ENCODE measurements around the gene CCNB3. TPM values are rescaled to one million over a fixed set of nuclear protein-coding genes. Genes with fewer than 3 reads are reported as not detected.

The CCNB3 gene
- total and polyA plus RNA-seq, 8 donors = 0.12 to 2.0 (median 0.51) TPM

DNA sequence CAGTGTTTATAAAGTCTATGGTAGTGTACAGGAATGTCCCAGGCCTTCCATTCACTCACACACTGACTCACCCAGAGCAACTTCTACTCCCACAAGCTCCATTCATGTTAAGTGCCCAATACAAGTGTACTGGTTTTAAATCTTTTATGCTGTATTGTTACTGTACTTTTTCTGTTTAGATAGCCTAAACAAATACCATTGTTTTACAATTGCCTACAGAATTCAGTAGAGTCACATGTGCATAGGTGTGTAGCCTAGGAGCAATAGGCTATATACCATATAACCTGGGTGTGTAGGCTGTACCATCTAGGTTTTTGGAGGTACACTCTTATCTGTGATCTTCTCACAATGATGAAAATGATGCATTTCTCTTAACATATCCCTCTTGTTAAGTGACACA, 139.4 kb downstream of the CCNB3 start:
- intact Hi-C loops (cut with DNase I) = no loop called here
- Histone ChIP-seq H3K27ac (no peak overlapping the region), H3K9me3 (no peaks in the 10 kb centered on the region), H3K4me3 (no peak overlapping the region), H3K4me1 (no peaks in the 10 kb centered on the region), H3K36me3 (no peaks in the 10 kb centered on the region), H3K27me3 (peaks cover 0 to 6% (median 0%) of the 10 kb centered on the region in 4 donors)
- no peak for DNase-seq
- TF ChIP-seq, protein P1, sequence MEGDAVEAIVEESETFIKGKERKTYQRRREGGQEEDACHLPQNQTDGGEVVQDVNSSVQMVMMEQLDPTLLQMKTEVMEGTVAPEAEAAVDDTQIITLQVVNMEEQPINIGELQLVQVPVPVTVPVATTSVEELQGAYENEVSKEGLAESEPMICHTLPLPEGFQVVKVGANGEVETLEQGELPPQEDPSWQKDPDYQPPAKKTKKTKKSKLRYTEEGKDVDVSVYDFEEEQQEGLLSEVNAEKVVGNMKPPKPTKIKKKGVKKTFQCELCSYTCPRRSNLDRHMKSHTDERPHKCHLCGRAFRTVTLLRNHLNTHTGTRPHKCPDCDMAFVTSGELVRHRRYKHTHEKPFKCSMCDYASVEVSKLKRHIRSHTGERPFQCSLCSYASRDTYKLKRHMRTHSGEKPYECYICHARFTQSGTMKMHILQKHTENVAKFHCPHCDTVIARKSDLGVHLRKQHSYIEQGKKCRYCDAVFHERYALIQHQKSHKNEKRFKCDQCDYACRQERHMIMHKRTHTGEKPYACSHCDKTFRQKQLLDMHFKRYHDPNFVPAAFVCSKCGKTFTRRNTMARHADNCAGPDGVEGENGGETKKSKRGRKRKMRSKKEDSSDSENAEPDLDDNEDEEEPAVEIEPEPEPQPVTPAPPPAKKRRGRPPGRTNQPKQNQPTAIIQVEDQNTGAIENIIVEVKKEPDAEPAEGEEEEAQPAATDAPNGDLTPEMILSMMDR (IDR thresholded peaks at IDR 0.05) = no peak
- peak; percentile 82 for FAIRE-seq
- no peak for ATAC-seq

DNA sequence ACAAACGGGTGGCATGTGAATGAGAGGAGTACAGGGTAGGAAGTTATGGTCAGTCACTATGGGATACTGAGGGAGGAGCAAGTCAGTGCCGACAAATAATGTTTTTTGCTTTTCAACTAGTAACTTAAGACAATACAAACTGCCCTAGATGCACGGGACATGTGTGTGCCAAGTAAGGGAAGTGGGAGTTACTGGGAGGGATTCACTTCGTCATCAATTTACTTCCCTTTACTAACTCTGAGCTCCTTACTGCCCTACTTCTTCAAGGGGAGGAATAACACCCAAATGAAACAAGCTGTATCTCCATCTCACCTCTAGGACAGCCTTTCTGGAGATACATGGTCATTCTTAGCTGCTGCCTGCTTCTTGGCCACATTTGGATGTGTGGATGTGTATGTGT, 168.4 kb downstream of the CCNB3 start:
- Histone ChIP-seq H3K9me3 (no peaks in the 10 kb centered on the region), H3K4me1 (no peaks in the 10 kb centered on the region), H3K36me3 (no peaks in the 10 kb centered on the region), H3K27me3 (peaks cover 0 to 5% (median 2%) of the 10 kb centered on the region in 4 donors), H3K4me3 (no peak overlapping the region), H3K27ac (no peak overlapping the region)
- WGBS, 2 donors = 58 to 68% methylated on average over 4 of the region's 4 CpGs
- DNase-seq (no peak), FAIRE-seq (no peak), ATAC-seq (no peak)
- intact Hi-C loops (cut with DNase I) = no loop called here
- TF ChIP-seq, protein P1 (IDR thresholded peaks at IDR 0.05) = no peak

- no peak for FAIRE-seq
- Histone ChIP-seq H3K9me3 (no peaks in the 10 kb centered on the region), H3K36me3 (no peaks in the 10 kb centered on the region), H3K27me3 (no peaks in the 10 kb centered on the region), H3K4me3 (no peak overlapping the region), H3K27ac (no peak overlapping the region), H3K4me1 (no peaks in the 10 kb centered on the region)
- no peak for ATAC-seq
- 72 to 73% methylated on average over 9 of the region's 9 CpGs for WGBS, 2 donors
- TF ChIP-seq, protein P1 (IDR thresholded peaks at IDR 0.05) = no peak
- no peak for DNase-seq
- intact Hi-C loops (cut with DNase I) = no loop called here
Measured at GRCh38 chrX:50375481-50376267, 171.1 kb downstream of the CCNB3 start.

DNA sequence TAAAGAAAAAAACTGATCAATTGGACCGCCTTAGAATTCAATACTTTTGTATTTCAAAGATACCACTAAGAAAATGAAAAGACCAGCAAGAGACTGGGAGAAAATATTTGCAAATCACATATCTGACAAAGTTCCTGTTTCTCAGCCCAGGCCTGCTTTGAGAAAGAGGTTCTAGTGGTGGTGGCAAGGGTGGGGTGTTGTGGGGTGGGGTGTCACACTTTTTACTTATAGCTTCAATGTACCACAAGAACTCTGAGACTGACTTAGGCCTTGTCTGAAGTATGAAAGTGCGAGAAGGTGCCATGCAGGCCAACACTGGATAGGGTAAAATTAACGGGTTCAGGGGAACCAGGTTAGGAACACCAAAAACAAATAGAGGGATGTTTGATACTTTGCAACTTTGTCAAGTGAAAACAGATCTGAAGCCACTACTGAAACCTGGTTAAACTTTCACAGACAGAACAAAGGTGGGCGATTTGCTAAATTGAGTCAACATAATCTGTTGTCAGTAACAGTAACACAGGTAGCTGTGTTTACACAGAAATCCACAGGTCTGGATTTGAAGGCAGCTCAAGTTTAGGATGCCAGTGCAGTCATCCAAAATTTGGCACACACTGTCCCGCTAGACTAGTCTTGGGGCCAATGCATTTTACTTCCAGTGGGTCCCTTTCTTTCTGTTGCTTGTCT, 177.3 kb downstream of the CCNB3 start:
- Histone ChIP-seq H3K27me3 (peaks cover 0 to 2% (median 0%) of the 10 kb centered on the region in 4 donors), H3K4me3 (no peak overlapping the region), H3K9me3 (no peaks in the 10 kb centered on the region), H3K36me3 (no peaks in the 10 kb centered on the region), H3K4me1 (no peaks in the 10 kb centered on the region), H3K27ac (no peak overlapping the region)
- DNase-seq = no peak
- 56 to 57% methylated on average over 5 of the region's 5 CpGs for WGBS, 2 donors
- FAIRE-seq = no peak
- intact Hi-C loops (cut with DNase I) = no loop called here
- no peak for ATAC-seq
- TF ChIP-seq, protein P1 (IDR thresholded peaks at IDR 0.05) = no peak

- H3K4me1 ChIP-seq = no peaks in the 10 kb centered on the region
- ATAC-seq = no peak
- no peak overlapping the region for H3K4me3 ChIP-seq
- WGBS, 2 donors = 53 to 60% methylated on average over 2 of the region's 2 CpGs
- FAIRE-seq = no peak
- no peaks in the 10 kb centered on the region for H3K36me3 ChIP-seq
- TF ChIP-seq, protein P1 (IDR thresholded peaks at IDR 0.05) = no peak
- H3K27ac ChIP-seq = no peak overlapping the region
- peaks cover 0 to 12% (median 3%) of the 10 kb centered on the region in 4 donors for H3K27me3 ChIP-seq
- no peaks in the 10 kb centered on the region for H3K9me3 ChIP-seq
- DNase-seq = no peak
- intact Hi-C loops (cut with DNase I) = no loop called here
Measured at GRCh38 chrX:50386520-50386919, 182.0 kb downstream of the CCNB3 start.
